ENCODE data around the gene CDCP1. TPM values are rescaled to one million over a fixed set of nuclear protein-coding genes. Genes with fewer than 3 reads are reported as not detected.
"Not testable (repeated sequence)": the region's sequence is repeated elsewhere in the genome, so short reads cannot be mapped to it uniquely, and the experiment has no call there.

The CDCP1 gene
- total RNA-seq, 1 donor from 2014 or later = 28.7 TPM

GRCh38 chr3:45055032-45055410 is 91.2 kb downstream of the CDCP1 start:
- H3K4me1 ChIP-seq = peaks cover 22% of the 10 kb centered on the region
- peak; percentile 34 to 67 for ATAC-seq
- no peak overlapping the region for H3K4me3 ChIP-seq
- no peak for TF ChIP-seq CTCF (IDR thresholded peaks at IDR 0.05)
- H3K36me3 ChIP-seq = no peaks in the 10 kb centered on the region
- no peak for DNase-seq
- H3K27ac ChIP-seq = no peak overlapping the region
- H3K9me3 ChIP-seq = no peaks in the 10 kb centered on the region
- no peaks in the 10 kb centered on the region for H3K27me3 ChIP-seq (ENCODE audit: low read depth)
- intact Hi-C loops (cut with DNase I) = no loop called here

- no peak for TF ChIP-seq CTCF (IDR thresholded peaks at IDR 0.05)
- no peak overlapping the region for H3K27ac ChIP-seq
- H3K4me1 ChIP-seq = peaks cover 22% of the 10 kb centered on the region
- intact Hi-C loops (cut with DNase I) = no loop called here
- DNase-seq = no peak
- no peak overlapping the region for H3K4me3 ChIP-seq
- peak in 1 of 2 donors; percentile 61 for ATAC-seq
- H3K9me3 ChIP-seq = no peaks in the 10 kb centered on the region
- H3K36me3 ChIP-seq = no peaks in the 10 kb centered on the region
- H3K27me3 ChIP-seq (ENCODE audit: low read depth) = no peaks in the 10 kb centered on the region
These were observed 91.9 kb downstream of the CDCP1 start for GRCh38 chr3:45054196-45054857.

- ATAC-seq; intact Hi-C loops (cut with DNase I); H3K36me3 ChIP-seq; DNase-seq; H3K27me3 ChIP-seq (ENCODE audit: low read depth); H3K9me3 ChIP-seq; H3K4me3 ChIP-seq; H3K27ac ChIP-seq: not testable (repeated sequence)
- H3K4me1 ChIP-seq = peaks cover 22% of the 10 kb centered on the region
These were observed 92.4 kb downstream of the CDCP1 start for GRCh38 chr3:45053805-45054195.

GRCh38 chr3:45051685-45052084 is 94.5 kb downstream of the CDCP1 start:
- H3K36me3 ChIP-seq = no peaks in the 10 kb centered on the region
- no peak for TF ChIP-seq CTCF (IDR thresholded peaks at IDR 0.05)
- H3K4me3 ChIP-seq = no peak overlapping the region
- peaks cover 22% of the 10 kb centered on the region for H3K4me1 ChIP-seq
- DNase-seq (no peak), ATAC-seq (peak in 1 of 2 donors; percentile 22)
- no peaks in the 10 kb centered on the region for H3K27me3 ChIP-seq (ENCODE audit: low read depth)
- H3K9me3 ChIP-seq = no peaks in the 10 kb centered on the region
- no peak overlapping the region for H3K27ac ChIP-seq
- intact Hi-C loops (cut with DNase I) = no loop called here

GRCh38 chr3:45049807-45050206 is 96.4 kb downstream of the CDCP1 start:
- H3K4me1 ChIP-seq = peaks cover 9% of the 10 kb centered on the region
- ATAC-seq = no peak

More at GRCh38 chr3:45049807-45050206, 96.4 kb downstream of the CDCP1 start:
- DNase-seq = no peak
- H3K36me3 ChIP-seq = no peaks in the 10 kb centered on the region
- H3K9me3 ChIP-seq = no peaks in the 10 kb centered on the region
- no peaks in the 10 kb centered on the region for H3K27me3 ChIP-seq (ENCODE audit: low read depth)
- H3K27ac ChIP-seq = no peak overlapping the region
- no peak overlapping the region for H3K4me3 ChIP-seq
- no peak for TF ChIP-seq CTCF (IDR thresholded peaks at IDR 0.05)
- intact Hi-C loops (cut with DNase I) = no loop called here
